ENCODE data around the gene PREB.

PREB gene

GRCh38 chr2:27096748-27097297 is 37.6 kb downstream of the PREB start:
- DNase-seq (ENCODE audit: low read depth in 2 of 2): no peak

DNA sequence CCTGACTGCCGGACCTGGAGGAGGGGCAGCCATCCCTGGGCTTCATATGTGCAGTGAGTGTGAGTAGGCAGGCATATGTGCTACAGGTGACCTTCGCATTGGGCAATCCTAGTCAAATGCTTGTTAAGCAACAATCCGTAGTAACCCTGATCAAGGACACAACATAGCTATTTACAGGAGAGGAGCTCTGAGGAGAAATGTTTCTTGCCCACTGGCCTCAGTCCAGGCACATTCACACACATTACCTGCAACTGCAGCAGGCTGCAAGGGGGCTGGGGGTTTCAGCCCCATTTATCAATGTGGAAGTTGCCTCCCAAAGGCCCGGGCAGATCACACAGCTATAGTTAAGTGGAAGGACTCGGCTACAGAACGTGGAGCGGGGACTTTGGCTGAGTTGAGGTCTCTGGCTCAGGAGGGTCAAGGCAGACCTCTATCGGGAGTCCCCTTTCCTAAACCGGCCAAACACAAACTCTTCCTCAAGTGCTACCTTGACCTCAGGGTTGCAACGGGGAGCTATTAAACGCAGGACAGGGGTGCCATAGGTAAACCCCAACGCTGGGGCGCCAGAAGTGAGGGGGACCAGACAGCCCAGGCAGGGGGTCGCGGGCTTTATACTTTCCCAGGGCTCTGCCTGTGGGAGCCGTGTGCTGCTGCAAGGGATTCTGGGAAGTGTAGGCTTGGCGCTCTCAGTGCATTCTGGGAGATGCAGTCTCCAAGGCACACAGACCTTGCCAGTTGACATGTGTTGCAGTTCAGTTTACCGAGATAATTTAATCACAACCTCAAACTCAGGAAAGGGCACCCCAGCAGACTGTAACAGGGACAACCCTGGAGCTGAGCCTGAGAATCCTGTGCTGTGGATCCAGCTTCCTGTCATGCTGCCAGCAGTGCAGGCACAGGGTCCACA is 38.4 kb downstream of the PREB start:
- DNase-seq (ENCODE audit: low read depth in 2 of 2): no peak

DNA sequence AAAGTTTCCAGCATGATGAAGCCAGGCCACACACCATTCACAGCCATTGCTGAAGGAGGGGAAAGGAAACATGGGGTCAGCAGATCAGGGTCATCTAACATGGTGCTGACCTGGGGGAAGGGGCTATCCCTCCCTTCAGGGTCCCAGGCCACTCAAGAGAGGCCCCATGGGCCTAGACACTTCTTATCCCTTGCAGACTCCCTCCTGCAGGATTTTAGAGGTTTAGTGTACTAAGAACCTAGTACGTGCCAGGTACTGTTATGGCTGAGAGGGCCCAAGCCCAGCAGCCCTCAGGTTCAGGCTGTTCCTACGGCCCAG is 39.0 kb downstream of the PREB start:
- no peak for DNase-seq (ENCODE audit: low read depth in 2 of 2)

DNA sequence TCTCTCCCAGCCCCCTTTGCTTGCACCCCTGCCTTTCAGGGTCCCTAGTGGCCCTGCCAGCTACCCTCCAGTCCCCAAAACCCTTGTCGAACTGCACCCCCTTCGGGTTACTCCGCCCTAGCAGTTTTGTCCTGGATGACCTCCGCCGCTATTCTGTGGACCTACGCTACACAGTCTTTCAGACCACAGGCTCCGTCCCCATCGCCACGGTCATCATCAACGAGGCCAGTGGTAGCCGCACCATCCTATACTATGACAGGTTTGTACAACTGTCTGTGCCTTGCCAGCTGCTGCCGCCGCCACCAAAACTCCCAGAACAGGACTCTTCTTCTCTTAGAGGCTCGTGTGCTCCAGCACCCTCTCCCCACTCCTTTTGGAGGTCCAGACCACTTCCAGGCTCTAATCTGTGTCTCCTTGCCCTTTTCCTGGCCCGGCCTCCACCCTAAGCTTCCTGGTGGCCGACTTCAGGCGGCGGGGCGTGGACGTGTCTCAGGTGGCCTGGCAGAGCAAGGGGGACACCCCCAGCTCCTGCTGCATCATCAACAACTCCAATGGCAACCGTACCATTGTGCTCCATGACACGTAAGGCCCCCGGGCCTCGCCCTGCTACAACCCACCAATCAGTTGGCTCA is 40.0 kb downstream of the PREB start:
- no peak for DNase-seq (ENCODE audit: low read depth in 2 of 2)

- DNase-seq (ENCODE audit: low read depth in 2 of 2): no peak
These were observed 40.7 kb downstream of the PREB start for GRCh38 chr2:27093430-27094352.

DNA sequence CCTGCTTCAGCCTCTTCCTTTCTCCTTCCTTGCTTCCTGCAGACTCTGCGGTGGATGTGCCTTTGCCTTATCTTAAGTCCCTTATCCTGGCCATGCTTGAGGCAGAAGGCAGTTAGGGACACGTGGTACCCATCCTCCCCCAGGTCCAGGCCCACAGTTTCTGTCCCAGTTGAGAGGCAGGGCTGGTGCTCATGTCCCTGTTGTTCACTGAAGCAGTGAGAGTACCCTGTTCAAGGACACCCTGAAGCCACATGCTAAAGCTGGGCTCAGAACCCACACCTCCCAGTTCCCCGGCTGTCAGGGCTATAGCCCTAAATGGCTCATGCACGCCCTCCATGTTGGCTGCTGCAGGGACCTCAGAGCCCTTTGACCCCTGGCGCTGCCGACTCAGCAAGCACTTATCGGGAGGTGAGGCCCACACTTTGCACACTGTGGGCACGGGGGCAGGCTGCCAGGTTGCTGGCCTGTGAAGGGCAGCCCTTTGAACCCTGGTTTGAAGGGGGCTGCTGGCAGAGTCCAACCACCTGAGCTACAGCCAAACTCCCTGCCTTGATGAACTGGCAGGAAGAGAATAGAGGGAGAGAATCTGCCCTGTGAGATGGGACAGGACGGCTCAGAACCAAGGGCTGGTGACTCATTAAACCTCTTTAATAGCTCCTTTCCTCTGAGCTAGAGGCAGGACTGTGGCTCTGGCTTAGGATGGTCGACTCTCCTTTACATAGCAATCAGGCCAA is 41.6 kb downstream of the PREB start:
- no peak for DNase-seq (ENCODE audit: low read depth in 2 of 2)

- DNase-seq (ENCODE audit: low read depth in 2 of 2): no peak
These were observed 42.4 kb downstream of the PREB start for GRCh38 chr2:27091746-27092695.

GRCh38 chr2:27089111-27089954 is 45.1 kb downstream of the PREB start:
- no peak for DNase-seq (ENCODE audit: low read depth in 2 of 2)

- no peak for DNase-seq (ENCODE audit: low read depth in 2 of 2)
These were observed 45.8 kb downstream of the PREB start for GRCh38 chr2:27088634-27089033.

DNA sequence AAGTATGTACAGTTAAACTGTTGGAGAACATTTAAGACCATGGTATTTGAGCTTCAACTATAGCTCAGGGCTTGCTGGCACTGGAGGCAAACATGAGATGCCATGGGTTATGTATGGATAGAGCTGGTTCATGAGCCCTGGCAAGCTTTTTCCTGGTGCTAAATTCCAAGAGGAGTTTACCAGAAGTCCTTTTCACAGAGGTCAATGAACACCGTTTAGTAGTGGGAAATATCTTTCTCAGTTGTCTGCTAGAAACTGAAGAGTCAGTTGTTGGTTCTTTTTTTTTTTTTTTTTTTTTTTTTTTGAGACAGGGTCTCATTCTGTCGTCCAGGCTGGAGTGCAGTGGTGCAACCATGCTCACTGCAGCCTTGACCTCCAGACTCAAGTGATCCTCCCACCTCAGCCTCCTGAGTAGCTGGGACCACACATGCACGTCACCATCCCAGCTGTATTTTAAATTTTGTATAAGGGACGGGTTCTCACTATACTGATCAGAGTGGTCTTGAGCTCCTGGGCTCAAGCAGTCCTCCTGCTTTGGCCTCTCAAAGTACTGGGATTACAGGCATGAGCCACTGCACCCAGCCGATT is 46.5 kb downstream of the PREB start:
- DNase-seq (ENCODE audit: low read depth in 2 of 2): no peak

DNA sequence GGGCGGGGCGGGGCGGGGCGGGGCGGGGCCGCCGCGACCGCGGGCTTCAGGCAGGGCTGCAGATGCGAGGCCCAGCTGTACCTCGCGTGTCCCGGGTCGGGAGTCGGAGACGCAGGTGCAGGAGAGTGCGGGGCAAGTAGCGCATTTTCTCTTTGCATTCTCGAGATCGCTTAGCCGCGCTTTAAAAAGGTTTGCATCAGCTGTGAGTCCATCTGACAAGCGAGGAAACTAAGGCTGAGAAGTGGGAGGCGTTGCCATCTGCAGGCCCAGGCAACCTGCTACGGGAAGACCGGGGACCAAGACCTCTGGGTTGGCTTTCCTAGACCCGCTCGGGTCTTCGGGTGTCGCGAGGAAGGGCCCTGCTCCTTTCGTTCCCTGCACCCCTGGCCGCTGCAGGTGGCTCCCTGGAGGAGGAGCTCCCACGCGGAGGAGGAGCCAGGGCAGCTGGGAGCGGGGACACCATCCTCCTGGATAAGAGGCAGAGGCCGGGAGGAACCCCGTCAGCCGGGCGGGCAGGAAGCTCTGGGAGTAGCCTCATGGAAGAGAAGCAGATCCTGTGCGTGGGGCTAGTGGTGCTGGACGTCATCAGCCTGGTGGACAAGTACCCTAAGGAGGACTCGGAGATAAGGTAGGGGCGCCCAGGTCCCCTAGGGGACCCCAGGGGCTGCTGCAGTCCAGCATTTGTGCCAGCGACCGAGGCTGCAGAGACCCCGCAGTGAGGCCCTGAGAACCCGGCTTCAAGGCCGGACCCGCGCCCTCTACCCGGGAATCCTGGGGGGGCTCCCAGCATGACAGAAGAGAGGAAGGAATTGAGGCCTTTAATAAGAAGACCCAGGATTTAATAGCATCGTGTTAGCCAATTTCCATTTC is 47.5 kb downstream of the PREB start, which contains the start of gene KHK:
Gene KHK, plus strand, starts transcription at position 49 of the 870 bp plus-strand sequence. Its CDS starts 488 bp downstream, at position 537.
- DNase-seq (ENCODE audit: low read depth in 2 of 2): no peak

DNA sequence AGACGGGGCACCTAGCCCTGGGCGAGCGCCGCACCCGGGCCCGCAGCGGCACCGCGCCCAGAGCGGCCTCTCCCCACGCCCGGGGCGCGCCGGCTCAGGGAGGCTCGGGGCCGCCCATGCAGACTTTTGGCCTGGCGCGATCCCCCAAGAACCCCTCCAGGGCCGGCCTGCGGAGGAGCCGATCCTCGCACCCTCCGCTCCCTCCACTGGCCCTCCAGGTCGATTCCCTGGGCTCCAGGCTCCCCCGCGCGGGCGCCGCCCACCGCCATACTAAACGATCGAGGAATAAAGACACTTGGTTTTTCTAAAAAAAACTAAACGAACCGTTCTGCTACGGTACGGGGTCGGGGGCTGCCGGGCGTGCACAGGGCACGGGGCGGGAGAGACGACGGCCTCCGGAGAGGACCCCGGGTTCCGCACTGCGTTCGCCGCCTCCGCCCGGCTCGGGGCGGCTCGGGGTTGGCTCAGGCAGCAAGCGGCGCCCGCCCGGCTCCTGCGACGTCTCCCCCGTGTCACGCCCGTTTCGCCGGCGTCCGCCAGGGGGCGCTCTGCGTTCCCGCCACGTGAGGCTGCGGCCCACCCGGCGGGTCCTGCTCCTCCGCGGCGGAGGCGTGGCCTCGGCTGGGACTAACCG is 48.2 kb downstream of the PREB start:
- peak; percentile 96 to 99 for DNase-seq (ENCODE audit: low read depth in 2 of 2)

DNA sequence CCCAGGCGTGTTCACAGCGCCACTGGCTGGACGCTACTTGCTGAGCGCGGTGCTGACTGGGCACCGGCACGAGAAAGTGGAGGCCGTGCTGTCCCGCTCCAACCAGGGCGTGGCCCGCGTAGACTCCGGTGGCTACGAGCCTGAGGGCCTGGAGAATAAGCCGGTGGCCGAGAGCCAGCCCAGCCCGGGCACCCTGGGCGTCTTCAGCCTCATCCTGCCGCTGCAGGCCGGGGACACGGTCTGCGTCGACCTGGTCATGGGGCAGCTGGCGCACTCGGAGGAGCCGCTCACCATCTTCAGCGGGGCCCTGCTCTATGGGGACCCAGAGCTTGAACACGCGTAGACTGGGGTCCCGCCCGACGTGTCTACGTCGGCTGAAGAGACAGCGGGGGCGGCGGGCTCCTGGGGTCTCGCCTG is 48.8 kb downstream of the PREB start:
- DNase-seq (ENCODE audit: low read depth in 2 of 2): no peak

DNA sequence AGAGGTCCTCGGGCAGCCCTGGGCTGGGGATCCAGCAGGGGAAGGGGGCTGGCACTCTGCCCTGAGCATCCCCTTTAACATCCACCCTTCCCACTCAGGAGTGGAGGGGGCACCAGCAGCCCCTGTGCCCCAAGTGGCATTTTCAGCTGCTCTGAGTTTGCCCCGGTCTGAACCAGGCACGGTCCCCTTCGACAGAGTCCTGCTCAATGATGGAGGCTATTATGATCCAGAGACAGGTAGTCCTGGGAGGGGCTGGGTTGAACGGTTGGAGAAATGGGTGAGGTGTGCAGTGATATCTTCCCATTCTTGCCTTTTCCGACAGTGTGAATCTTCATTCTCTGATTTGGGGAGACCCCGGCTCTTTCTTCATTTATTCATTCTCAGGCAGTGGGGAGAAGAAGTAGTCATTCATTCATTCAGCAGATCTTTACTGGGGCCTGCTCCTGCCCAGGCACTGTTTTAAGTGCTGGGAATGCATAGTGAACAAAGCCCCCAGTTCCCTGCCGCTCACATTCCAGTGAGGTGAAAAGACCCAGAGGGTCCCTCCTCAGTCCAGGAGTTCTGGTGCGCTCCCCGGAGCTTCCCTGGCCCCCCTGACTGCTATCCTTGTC is 49.3 kb downstream of the PREB start:
- no peak for DNase-seq (ENCODE audit: low read depth in 2 of 2)

DNA sequence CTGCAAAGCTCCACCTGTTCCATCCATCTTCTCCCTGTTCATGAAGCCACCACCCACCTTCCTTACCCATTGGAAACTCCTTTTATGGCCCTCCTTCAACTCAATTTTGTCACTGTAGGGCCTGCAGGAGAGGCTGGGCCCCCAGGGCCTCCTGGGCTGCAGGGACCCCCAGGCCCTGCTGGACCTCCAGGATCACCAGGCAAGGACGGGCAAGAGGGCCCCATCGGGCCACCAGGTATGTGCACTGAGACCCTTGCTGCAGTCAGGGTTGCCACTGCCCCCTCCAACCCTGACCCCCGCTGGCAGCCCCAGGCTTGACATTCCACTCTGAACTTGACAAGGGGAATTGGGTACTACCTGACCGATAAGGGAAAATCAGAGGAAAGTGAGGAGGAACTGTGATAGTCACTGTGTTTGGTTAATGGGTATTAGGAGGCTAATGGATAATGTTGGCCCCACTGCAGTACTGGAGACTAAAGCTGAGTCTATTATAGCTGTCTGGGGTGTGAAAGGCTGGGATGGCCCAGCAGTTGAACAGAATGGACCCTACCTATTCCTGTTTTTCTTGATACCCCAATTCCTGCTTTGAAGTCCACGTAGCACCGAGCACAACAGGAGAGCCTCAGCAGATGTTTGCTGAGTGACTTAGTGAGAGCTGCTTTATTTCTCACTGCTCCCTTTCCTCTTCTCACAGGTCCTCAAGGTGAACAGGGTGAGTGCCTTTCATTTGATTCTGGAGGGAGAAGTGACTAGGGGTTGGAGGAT is 50.0 kb downstream of the PREB start:
- DNase-seq (ENCODE audit: low read depth in 2 of 2): no peak
